H1 (cell line): ENCODE data around the gene RPS6KB2. TPM values are rescaled to one million over a fixed set of nuclear protein-coding genes. Genes with fewer than 3 reads are reported as not detected.
A peak's percentile ranks its signal among the peaks of the same experiment; 100 is the strongest.

Experiments
- CTCF ChIA-PET: fragments of 300-600 bp; sonication (Branson Sonifier 250); formaldehyde crosslinking; loops from one replicate; lab custom pipeline; 2021; ENCODE audit not compliant: partially characterized antibody; lab: Charles Lee
- POLR2A ChIA-PET: fragments of 300-600 bp; sonication (Branson Sonifier 250); formaldehyde crosslinking; loops from one replicate; lab custom pipeline; 2021; ENCODE audit warnings: inconsistent platforms; ENCODE audit not compliant: partially characterized antibody; lab: Charles Lee
- DNase-seq, 2 experiments: peaks; one replicate each; pipeline versions ENCODE4 v3.0.0 to v3.0.0-alpha.2; 2010 to 2022; ENCODE audit warnings: low spot score in 2 of 2, low read depth in 1 of 2, mixed read lengths in 1 of 2
- FAIRE-seq: peaks from 2 replicates; lab custom pipeline; 2011; peaks lifted over from hg19 to GRCh38; lab: Jason Lieb, UNC
- H2AFZ ChIP-seq: 2 replicates; pipeline ENCODE4 v1.8.1; 2012; ENCODE audit warnings: low read length, inconsistent platforms
- H2AK5ac ChIP-seq: 2 replicates; pipeline ENCODE4 v1.6.1; 2013; ENCODE audit warnings: low read depth, low read length
- H2BK120ac ChIP-seq: replicated peaks from 2 replicates; pipeline ENCODE3; 2013; ENCODE audit warnings: low read depth, low read length, inconsistent platforms
- H2BK12ac ChIP-seq: 2 replicates; pipeline ENCODE4 v1.6.1; 2013; ENCODE audit warnings: low read depth, low read length
- H2BK15ac ChIP-seq: 2 replicates; pipeline ENCODE4 v1.6.1; 2013; ENCODE audit warnings: low read length
- H2BK20ac ChIP-seq: 2 replicates; pipeline ENCODE4 v1.6.1; 2013; ENCODE audit warnings: low read length
- H2BK5ac ChIP-seq: 2 replicates; pipeline ENCODE4 v1.6.1; 2013; ENCODE audit warnings: low read depth, low read length
- H3K14ac ChIP-seq: 2 replicates; pipeline ENCODE4 v1.6.1; 2013; ENCODE audit warnings: inconsistent platforms; ENCODE audit not compliant: insufficient read length
- H3K18ac ChIP-seq: 2 replicates; pipeline ENCODE4 v1.6.1; 2013; ENCODE audit warnings: low read length; ENCODE audit errors: extremely low read depth
- H3K23ac ChIP-seq: 2 replicates; pipeline ENCODE4 v1.6.1; 2013; ENCODE audit warnings: inconsistent platforms; ENCODE audit not compliant: insufficient read length
- H3K23me2 ChIP-seq: 2 replicates; pipeline ENCODE4 v1.6.1; 2013; ENCODE audit warnings: low read depth, low read length
- H3K27ac ChIP-seq: 2 replicates; pipeline ENCODE4 v1.6.1; 2011; ENCODE audit warnings: low read depth, low read length, inconsistent platforms
- H3K27me3 ChIP-seq, 4 experiments: replicated peaks in 1 of 4; 1 replicate in 1 of 4; 2 replicates in 3 of 4; pipeline versions ENCODE4 v1.6.1 to v1.8.1; 2011 to 2013; ENCODE audit warnings: low read length in 3 of 4, mild to moderate bottlenecking in 3 of 4, inconsistent platforms in 2 of 4, mixed read lengths in 2 of 4, moderate library complexity in 1 of 4; ENCODE audit not compliant: control insufficient read depth in 3 of 4, insufficient read depth in 3 of 4; ENCODE audit errors: extremely low read depth in 1 of 4
- H3K36me3 ChIP-seq, 4 experiments: 2 replicates each; pipeline versions ENCODE4 v1.6.1 to v1.8.1; 2011 to 2013; ENCODE audit warnings: mild to moderate bottlenecking in 4 of 4, low read length in 3 of 4, moderate library complexity in 2 of 4, control low read depth in 1 of 4, inconsistent platforms in 1 of 4; ENCODE audit not compliant: insufficient read depth in 4 of 4, control insufficient read depth in 2 of 4
- H3K4ac ChIP-seq: replicated peaks from 2 replicates; pipeline ENCODE3; 2013; ENCODE audit warnings: low read length, low read depth, mixed read lengths, inconsistent platforms; ENCODE audit not compliant: insufficient read length
- H3K4me1 ChIP-seq, 4 experiments: replicated peaks in 1 of 4; 1 replicate in 1 of 4; 2 replicates in 3 of 4; pipeline versions ENCODE4 v1.6.1 to v1.8.1; 2011 to 2013; ENCODE audit warnings: low read length in 3 of 4, inconsistent platforms in 2 of 4, mixed read lengths in 1 of 4; ENCODE audit not compliant: insufficient read depth in 4 of 4, control insufficient read depth in 3 of 4
- H3K4me2 ChIP-seq, 2 experiments: 2 replicates each; pipeline versions ENCODE4 v1.6.1 to v1.8.1; 2011 to 2013; ENCODE audit warnings: low read depth in 2 of 2, low read length in 2 of 2, control low read depth in 1 of 2, inconsistent platforms in 1 of 2, mild to moderate bottlenecking in 1 of 2; ENCODE audit not compliant: insufficient read depth in 1 of 2
- H3K4me3 ChIP-seq, 4 experiments: fragments of 200-600, 300-600 bp in 1 of 4; sonication (generic), shearing (Covaris generic), sonication (Bioruptor Twin) in 1 of 4; 2 replicates each; pipeline versions ENCODE4 v1.5.1 to v1.8.1; 2011 to 2016; ENCODE audit warnings: low read length in 4 of 4, low read depth in 3 of 4, control low read depth in 2 of 4, inconsistent platforms in 2 of 4, mild to moderate bottlenecking in 2 of 4, mixed read lengths in 1 of 4, moderate library complexity in 1 of 4; ENCODE audit not compliant: insufficient read depth in 2 of 4; ENCODE audit errors: extremely low read depth in 1 of 4
- H3K56ac ChIP-seq: replicated peaks from 2 replicates; pipeline ENCODE3; 2013; ENCODE audit warnings: low read depth, mild to moderate bottlenecking, mixed read lengths, low read length, inconsistent platforms; ENCODE audit not compliant: insufficient read length
- H3K79me1 ChIP-seq: 2 replicates; pipeline ENCODE4 v1.6.1; 2013; ENCODE audit warnings: low read depth, low read length, control low read depth
- H3K79me2 ChIP-seq, 2 experiments: 2 replicates each; pipeline versions ENCODE4 v1.6.1 to v1.8.1; 2012 to 2013; ENCODE audit warnings: low read length in 2 of 2, mild to moderate bottlenecking in 2 of 2, inconsistent platforms in 1 of 2; ENCODE audit not compliant: insufficient read depth in 2 of 2, control insufficient read depth in 1 of 2
- H3K9ac ChIP-seq, 4 experiments: replicated peaks in 1 of 4; 1 replicate in 1 of 4; 2 replicates in 3 of 4; pipeline versions ENCODE4 v1.6.1 to v1.8.1; 2011 to 2013; ENCODE audit warnings: low read depth in 3 of 4, low read length in 3 of 4, control low read depth in 2 of 4, mild to moderate bottlenecking in 2 of 4, moderate library complexity in 2 of 4, inconsistent platforms in 1 of 4; ENCODE audit errors: extremely low read depth in 1 of 4
- H3K9me3 ChIP-seq, 2 experiments: 2 replicates each; pipeline versions ENCODE4 v1.6.1 to v1.8.1; 2012 to 2013; ENCODE audit warnings: mild to moderate bottlenecking in 2 of 2, moderate library complexity in 2 of 2, control low read depth in 1 of 2, inconsistent platforms in 1 of 2, low read depth in 1 of 2, low read length in 1 of 2, mixed read lengths in 1 of 2; ENCODE audit not compliant: insufficient read depth in 2 of 2
- H4K20me1 ChIP-seq, 2 experiments: replicated peaks in 1 of 2; 2 replicates each; pipeline versions ENCODE3 to v1.8.1; 2011 to 2013; ENCODE audit warnings: inconsistent platforms in 2 of 2, low read length in 2 of 2, mild to moderate bottlenecking in 1 of 2; ENCODE audit not compliant: insufficient read depth in 2 of 2, control insufficient read depth in 1 of 2
- H4K5ac ChIP-seq: 2 replicates; pipeline ENCODE4 v1.6.1; 2013; ENCODE audit warnings: low read length, low read depth, mixed read lengths, inconsistent platforms; ENCODE audit not compliant: insufficient read length
- H4K8ac ChIP-seq: 2 replicates; pipeline ENCODE4 v1.8.0; 2013; ENCODE audit warnings: mild to moderate bottlenecking, moderate library complexity, low read length, inconsistent platforms; ENCODE audit not compliant: insufficient read depth; ENCODE audit errors: extremely low read depth
- H4K91ac ChIP-seq: replicated peaks from 2 replicates; pipeline ENCODE3; 2013; ENCODE audit warnings: low read length, mixed read lengths, inconsistent platforms; ENCODE audit not compliant: insufficient read length
- MAFK ChIP-seq: IDR thresholded peaks from 2 replicates; pipeline ENCODE4 v1.6.1; 2012; ENCODE audit warnings: low read depth, mild to moderate bottlenecking, improper control_type of control experiment, low read length
- PHF8 ChIP-seq: fragments of 200-600 bp; sonication (generic); conservative IDR thresholded peaks from 2 replicates; pipeline ENCODE4 v1.7.1; 2012; ENCODE audit warnings: low read depth, mild to moderate bottlenecking, inconsistent platforms, low read length, moderate library complexity
- POLR2A ChIP-seq, 2 experiments: IDR thresholded peaks; 1 replicate in 1 of 2; 2 replicates in 1 of 2; pipeline ENCODE4 v1.6.1; 2011; ENCODE audit warnings: low read depth in 2 of 2, low read length in 2 of 2, mild to moderate bottlenecking in 2 of 2; ENCODE audit errors: control extremely low read depth in 1 of 2
- SIN3A ChIP-seq, 2 experiments: IDR thresholded peaks in 1 of 2; conservative IDR thresholded peaks in 1 of 2; 2 replicates each; pipeline ENCODE4 v1.6.1; 2011 to 2012; ENCODE audit warnings: low read length in 2 of 2, improper control_type of control experiment in 1 of 2, low read depth in 1 of 2, mild to moderate bottlenecking in 1 of 2
- WGBS, 2 experiments: shearing (Covaris generic) in 1 of 2; methylation state at CpG; one replicate each; pipeline versions ENCODE4 v1.1.6 to v1.1.7; 2013 to 2015; ENCODE audit warnings: low lambda C conversion rate in 2 of 2, mixed read lengths in 2 of 2, inconsistent platforms in 1 of 2, low coverage in 1 of 2, missing lambda C conversion rate in 1 of 2; ENCODE audit not compliant: insufficient replicate concordance in 2 of 2, insufficient coverage in 1 of 2, insufficient read length in 1 of 2; ENCODE audit errors: extremely low coverage in 1 of 2, missing lambda C conversion rate in 1 of 2; 5-methylcytosine and 5-hydroxymethylcytosine counted together
- polyA plus RNA-seq, 7 experiments: library from polyadenylated mRNA; depleted of rRNA in 3 of 7; stranded (reverse) in 5 of 7; unstranded in 2 of 7; fragments of >200 nt in 5 of 7; fragments of 200-250 nt in 2 of 7; gene quantifications; 1 replicate in 5 of 7; 2 replicates in 1 of 7; 4 replicates in 1 of 7; pipeline versions ENCODE4 v1.2.1 to v1.2.3, GENCODE V29; 2011 to 2013; ENCODE audit warnings: missing spikeins in 2 of 7, mixed read lengths in 2 of 7
- total RNA-seq: library from RNA; stranded (reverse); fragmentation: NEBNext Ultra II Directional; extraction: Animal tissue kit (Norgen Biotek cat#: 25700); gene quantifications from 2 replicates; pipeline ENCODE4 v1.2.1, GENCODE V29; 2021

The RPS6KB2 gene
- total and polyA plus RNA-seq, 2 of the 8 experiments (the other 6 are each of a cell fraction or from before 2014, with no cell fraction given): 41.0 to 47.1 TPM

- ChIA-PET CTCF (interaction anchor here (0.6 to 1.6 kb wide), 8 partner anchors 26 to 891 kb away, joined by 3 to 6 read pairs (median 3); partner anchors contain the start of gene PPP1CA), POLR2A (interaction anchor here (0.7 to 1.9 kb wide), 16 partner anchors 9 to 73 kb away, joined by 3 to 15 read pairs (median 4); partner anchors contain the start of genes AIP, CDK2AP2, GPR152 and PPP1CA)
- H3K27ac ChIP-seq: peak overlapping the region; percentile 87
- peak overlapping the region; percentile 85; the same call in 1 of the 2 replicates for H3K18ac ChIP-seq
- peaks cover 0 to 3% of the 10 kb centered on the region in 2 experiments; a peak in 2 of 4 replicates for H3K79me2 ChIP-seq
- no peak overlapping the region; the same call in 1 of the 2 replicates for H2AK5ac ChIP-seq
- 56% methylated on average over 3 of the region's 3 CpGs; no CpG with 5 or more reads in 1 of the 2 experiments for WGBS, 2 experiments
- H4K8ac ChIP-seq: peak overlapping the region; percentile 95; the same call in 1 of the 2 replicates
- H2AFZ ChIP-seq: no peak overlapping the region
- DNase-seq (no peak), FAIRE-seq (no peak)
- no peaks in the 10 kb centered on the region for H3K27me3 ChIP-seq
- 0 out of 2 replicates have a peak overlapping the region, but pooled peaks have one; percentile 3 for H2BK15ac ChIP-seq
- H3K23me2 ChIP-seq: peaks cover 6% of the 10 kb centered on the region
- H4K20me1 ChIP-seq: peaks cover 0 to 3% of the 10 kb centered on the region in 2 experiments
- H3K4me1 ChIP-seq: peaks cover 2 to 14% (median 6%) of the 10 kb centered on the region in 4 experiments; a peak in 6 of 7 replicates
- no peak overlapping the region for H2BK20ac ChIP-seq
- peak overlapping the region; percentile 69 to 93 (median 74) for H3K9ac ChIP-seq
- H2BK120ac ChIP-seq: no peak overlapping the region
- no peak overlapping the region for H3K23ac ChIP-seq
- peak overlapping the region; percentile 70 to 82 for H3K4me2 ChIP-seq
- H3K4ac ChIP-seq: peak overlapping the region; percentile 10
- peaks cover 2% of the 10 kb centered on the region for H3K79me1 ChIP-seq
- no peak overlapping the region for H3K14ac ChIP-seq
- peak overlapping the region; percentile 75 for H3K56ac ChIP-seq
- peak overlapping the region; percentile 76 to 92 (median 85) for H3K4me3 ChIP-seq
- TF ChIP-seq POLR2A (IDR thresholded peaks at IDR 0.05; ENCODE audit: control extremely low read depth in 1 of 2, low read depth in 2 of 2, low read length in 2 of 2) (peak in 1 of 2 experiments; percentile 6; a peak in 1 of 3 replicates), SIN3A (conservative IDR thresholded peaks at IDR 0.05 in 1 of 2, IDR thresholded peaks at IDR 0.05 in 1 of 2; ENCODE audit: low read depth in 1 of 2, low read length in 2 of 2) (0 out of 4 replicates have a peak, but pooled peaks of 1 of the 2 experiments have one; percentile 9), MAFK (no peak), PHF8 (0 out of 2 replicates have a peak, but pooled peaks have one; percentile 8)
- TF ChIP-seq, all 59 proteins: peak for 3
- Histone ChIP-seq H2BK5ac (peak overlapping the region; percentile 93), H4K5ac (no peak overlapping the region), H4K91ac (peak overlapping the region; percentile 98), H3K9me3 (no peaks in the 10 kb centered on the region), H2BK12ac (no peak overlapping the region), H3K36me3 (no peaks in the 10 kb centered on the region)
These were observed 36.9 kb downstream of the RPS6KB2 start for GRCh38 chr11:67465189-67465510.
